Stimulated activated CD8-positive, alpha-beta memory T cell treated with anti-CD3 and anti-CD28 coated beads, Interleukin-7, amount 100 ng/mL, for 48 hours (primary cell): Measurements from ENCODE around the gene FOXL2NB.

Source experiments
- DNase-seq, 2 donors: peaks; one replicate each; pipeline ENCODE4 v3.0.0-alpha.2; 2020; ENCODE audit warnings: low read depth in 1 of 2; ENCODE audit errors: extremely low read depth in 1 of 2

FOXL2NB gene

DNA sequence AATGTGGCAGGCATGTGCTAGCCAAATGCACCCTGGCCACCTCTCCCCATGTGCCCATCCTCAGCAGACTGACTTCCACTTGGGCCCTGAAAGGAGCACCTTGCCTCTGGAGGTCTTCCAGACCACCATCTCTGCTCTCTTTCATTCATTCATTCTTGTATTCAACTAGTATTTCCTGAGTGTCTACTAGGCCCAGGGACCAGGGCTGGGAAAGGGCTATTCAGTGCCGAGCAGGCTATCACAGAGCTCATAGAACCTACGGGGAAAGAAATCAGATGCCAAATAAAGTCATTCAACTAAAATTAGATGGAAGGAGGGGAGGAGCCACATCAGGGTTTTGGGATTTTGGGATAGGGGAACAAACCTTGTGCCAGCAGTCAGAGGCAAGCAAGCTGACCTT is 40.2 kb downstream of the FOXL2NB start:
- no peak for DNase-seq

DNA sequence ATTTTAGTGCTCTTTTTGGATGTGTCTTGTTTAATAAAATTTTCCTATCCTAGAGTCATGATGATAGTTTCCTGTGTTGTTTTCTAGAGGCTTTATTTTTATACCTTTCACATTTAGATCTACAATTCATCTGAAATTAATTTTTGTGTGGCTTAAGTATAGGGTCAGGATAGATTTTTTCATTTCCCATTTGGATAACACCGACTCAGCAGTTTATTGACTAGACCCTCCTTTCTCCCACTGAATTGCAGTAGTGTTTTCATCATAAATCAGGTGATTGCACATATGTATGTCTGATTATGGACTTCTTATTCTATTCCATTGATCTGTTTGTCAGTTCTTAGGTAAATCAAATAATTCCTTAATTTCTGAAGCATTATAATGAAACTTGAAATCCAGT is 48.7 kb downstream of the FOXL2NB start:
- DNase-seq, result no peak
